AG09309 (cell line): ENCODE measurements around the gene GFPT1.

Source experiments
- DNase-seq: peaks from one replicate; pipeline ENCODE4 v3.0.0-alpha.2; 2010; ENCODE audit warnings: low read depth
- H3K4me3 ChIP-seq: 2 replicates; pipeline ENCODE4 v1.5.1; 2011; ENCODE audit warnings: mild to moderate bottlenecking, low read depth, low read length, moderate library complexity; ENCODE audit not compliant: control insufficient read depth
- TF ChIP-seq, protein P1 (sequence below): IDR thresholded peaks from 2 replicates; pipeline ENCODE4 v1.5.1; 2011; ENCODE audit warnings: mild to moderate bottlenecking, low read depth, low read length, inconsistent platforms; ENCODE audit not compliant: insufficient read depth, control insufficient read depth; ENCODE audit errors: missing control alignments

The GFPT1 gene

GRCh38 chr2:69380072-69380917 lies 6.7 kb downstream of the GFPT1 start:
- TF ChIP-seq, protein P1, sequence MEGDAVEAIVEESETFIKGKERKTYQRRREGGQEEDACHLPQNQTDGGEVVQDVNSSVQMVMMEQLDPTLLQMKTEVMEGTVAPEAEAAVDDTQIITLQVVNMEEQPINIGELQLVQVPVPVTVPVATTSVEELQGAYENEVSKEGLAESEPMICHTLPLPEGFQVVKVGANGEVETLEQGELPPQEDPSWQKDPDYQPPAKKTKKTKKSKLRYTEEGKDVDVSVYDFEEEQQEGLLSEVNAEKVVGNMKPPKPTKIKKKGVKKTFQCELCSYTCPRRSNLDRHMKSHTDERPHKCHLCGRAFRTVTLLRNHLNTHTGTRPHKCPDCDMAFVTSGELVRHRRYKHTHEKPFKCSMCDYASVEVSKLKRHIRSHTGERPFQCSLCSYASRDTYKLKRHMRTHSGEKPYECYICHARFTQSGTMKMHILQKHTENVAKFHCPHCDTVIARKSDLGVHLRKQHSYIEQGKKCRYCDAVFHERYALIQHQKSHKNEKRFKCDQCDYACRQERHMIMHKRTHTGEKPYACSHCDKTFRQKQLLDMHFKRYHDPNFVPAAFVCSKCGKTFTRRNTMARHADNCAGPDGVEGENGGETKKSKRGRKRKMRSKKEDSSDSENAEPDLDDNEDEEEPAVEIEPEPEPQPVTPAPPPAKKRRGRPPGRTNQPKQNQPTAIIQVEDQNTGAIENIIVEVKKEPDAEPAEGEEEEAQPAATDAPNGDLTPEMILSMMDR, result no peak
- DNase-seq, result no peak
- no peak overlapping the region for H3K4me3 ChIP-seq

DNA sequence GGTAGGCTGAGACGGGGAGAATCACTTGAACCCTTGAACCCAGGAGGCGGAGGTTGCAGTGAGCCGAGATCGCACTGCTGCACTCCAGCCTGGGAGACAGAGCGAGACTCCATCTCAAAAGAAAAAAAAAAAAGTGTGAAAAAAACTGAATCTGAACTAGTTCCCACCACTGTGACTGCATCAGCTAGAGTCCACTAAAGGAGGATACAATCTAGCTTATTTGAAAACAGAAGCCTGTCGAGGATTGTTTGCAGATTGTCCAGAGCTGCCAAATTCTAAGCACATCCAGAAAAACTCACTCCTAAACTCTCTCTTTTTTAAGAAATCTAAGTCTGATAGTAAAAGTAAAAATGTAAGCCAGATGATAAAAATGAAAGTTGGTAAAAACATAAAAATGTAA lies 10.6 kb downstream of the GFPT1 start:
- H3K4me3 ChIP-seq, result no peak overlapping the region
- no peak for DNase-seq

DNA sequence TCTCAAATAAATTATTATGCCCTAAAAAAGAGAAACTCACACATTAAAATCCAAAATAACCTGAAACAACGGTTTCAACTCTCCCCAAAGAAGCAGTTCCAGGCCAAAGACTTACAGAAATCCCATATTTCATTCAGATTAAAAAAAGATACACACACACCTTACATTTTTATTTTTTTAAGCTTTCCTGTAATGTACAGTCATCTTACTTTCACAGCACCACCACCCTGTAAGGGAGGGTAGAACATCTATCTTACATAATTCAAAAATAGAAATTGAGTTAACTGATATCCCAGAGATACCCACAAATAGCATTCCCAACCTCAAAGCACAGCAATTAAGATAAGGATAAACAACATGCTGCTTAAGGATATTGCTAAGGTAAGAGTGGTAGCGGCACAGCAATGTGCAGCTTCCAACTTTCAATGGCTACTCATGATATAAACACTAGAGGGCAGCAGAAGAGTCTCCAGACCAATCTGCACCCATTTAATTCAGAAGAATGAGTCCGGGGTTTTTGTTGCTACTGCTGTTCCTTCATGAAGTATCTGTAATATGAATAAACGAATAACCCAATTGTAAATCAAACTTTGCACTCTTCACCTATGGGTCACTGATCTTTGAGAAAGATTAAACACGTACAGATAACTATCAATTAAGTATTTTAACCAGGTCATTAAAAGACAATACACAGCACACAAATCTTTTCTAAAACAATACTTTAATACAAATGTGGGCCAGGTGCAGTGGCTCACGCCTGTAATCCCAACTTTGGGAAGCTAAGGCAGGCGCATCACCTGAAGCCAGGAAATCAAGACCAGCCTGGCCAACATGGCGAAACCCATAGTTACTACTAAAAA lies 11.3 kb downstream of the GFPT1 start:
- TF ChIP-seq, protein P1, result peak; percentile 52
- H3K4me3 ChIP-seq, result no peak overlapping the region
- DNase-seq, result no peak

More for the DNA sequence above, 10.6 kb downstream of the GFPT1 start:
- TF ChIP-seq, protein P1, result no peak

GRCh38 chr2:69372767-69373166 lies 14.3 kb downstream of the GFPT1 start:
- TF ChIP-seq, protein P1, result no peak
- no peak for DNase-seq

DNA sequence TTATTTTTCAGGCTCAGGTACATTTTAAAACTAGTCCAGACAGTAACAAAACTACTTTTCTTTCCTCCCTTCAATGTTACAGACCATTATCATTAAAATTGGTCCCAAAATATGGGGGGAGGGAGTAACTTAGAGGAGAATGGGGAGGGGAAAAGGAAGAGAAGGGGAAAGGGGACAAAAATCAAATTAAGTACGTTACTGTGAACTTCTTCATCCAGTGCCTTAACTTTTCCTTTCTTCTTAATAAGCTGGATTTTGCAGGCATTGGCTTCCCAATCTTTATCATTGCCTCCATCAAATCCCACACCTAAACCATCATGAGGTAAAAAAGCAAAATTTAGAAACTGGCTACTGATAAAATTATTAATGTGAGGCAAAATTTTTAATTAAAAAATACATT lies 17.2 kb downstream of the GFPT1 start:
- TF ChIP-seq, protein P1, result no peak
- DNase-seq, result no peak
- H3K4me3 ChIP-seq, result no peak overlapping the region

More at GRCh38 chr2:69372767-69373166, 14.3 kb downstream of the GFPT1 start:
- H3K4me3 ChIP-seq, result no peak overlapping the region

DNA sequence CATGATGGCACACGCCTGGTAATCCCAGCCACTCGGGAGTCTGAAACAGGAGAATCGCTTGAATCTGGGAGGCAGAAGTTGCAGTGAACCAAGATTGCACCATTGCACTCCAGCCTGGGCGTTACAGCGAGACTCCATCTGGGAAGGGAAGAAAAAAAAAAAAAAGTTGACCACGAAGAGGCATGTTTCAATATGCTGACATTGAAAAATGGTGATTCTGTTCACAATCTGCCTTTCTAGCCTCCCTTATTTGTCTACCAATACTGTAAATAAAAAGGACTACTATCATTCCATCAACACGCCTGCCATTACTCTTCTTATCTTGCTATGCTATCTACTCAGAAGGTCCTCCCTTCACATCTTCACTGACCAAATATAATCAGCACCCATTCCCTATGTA lies 18.4 kb downstream of the GFPT1 start:
- TF ChIP-seq, protein P1, result no peak
- H3K4me3 ChIP-seq, result no peak overlapping the region
- no peak for DNase-seq
